HepG2 (cell line): ENCODE results near the gene NSF. TPM values are rescaled to one million over a fixed set of nuclear protein-coding genes. Genes with fewer than 3 reads are reported as not detected.

Experiments
- ATAC-seq: fragments of 200-7000 bp; cut with Tn5 transposase; 3 replicates; pipeline ENCODE4 v1.9.1; 2020; ENCODE audit warnings: mild to moderate bottlenecking, moderate library complexity
- BruUV-seq: library from RNA; stranded (reverse); fragments of 400-500 nt; replicated peaks from 2 replicates; lab custom pipeline; 2021; lab: Mats Ljungman, UMichigan
- CTCF ChIA-PET: fragments of 300-600 bp; formaldehyde crosslinking; extraction: SDS; loops from one replicate; lab custom pipeline; 2021; ENCODE audit warnings: low total read pairs, inconsistent platforms, low intra/inter-chr PET ratio; lab: Yijun Ruan, JAX
- POLR2A ChIA-PET: fragments of 350-600 bp; sonication (Branson Sonifier 250); formaldehyde crosslinking; loops from one replicate; lab custom pipeline; 2020; ENCODE audit warnings: antibody characterized with exemption, inconsistent platforms; lab: Yijun Ruan, JAX
- DNase-seq: peaks from one replicate; pipeline ENCODE4 v3.0.0-alpha.2; 2015; ENCODE audit warnings: low spot score
- FAIRE-seq: peaks from 3 replicates; lab custom pipeline; 2011; peaks lifted over from hg19 to GRCh38; lab: Jason Lieb, UNC
- H2AFZ ChIP-seq: one replicate; pipeline ENCODE4 v1.6.1; 2011; ENCODE audit warnings: low read length, inconsistent platforms
- H3K27ac ChIP-seq: fragments of 300-600 bp; 3 replicates; pipeline ENCODE4 v1.8.0; 2011; ENCODE audit warnings: mixed run types, mild to moderate bottlenecking, mixed read lengths, low read length, inconsistent platforms; ENCODE audit not compliant: insufficient read depth; ENCODE audit errors: extremely low read length
- H3K27me3 ChIP-seq, 2 experiments: fragments of 200-600 bp in 1 of 2; 2 replicates in 1 of 2; 3 replicates in 1 of 2; pipeline versions ENCODE4 v1.6.0 to v1.8.0; 2011; ENCODE audit warnings: low read length in 2 of 2, mild to moderate bottlenecking in 2 of 2, moderate library complexity in 2 of 2, inconsistent platforms in 1 of 2; ENCODE audit not compliant: insufficient read depth in 2 of 2, control insufficient read depth in 1 of 2
- H3K36me3 ChIP-seq, 2 experiments: fragments of 200-600 bp in 1 of 2; replicated peaks in 1 of 2; 2 replicates in 1 of 2; 3 replicates in 1 of 2; pipeline versions ENCODE4 v1.5.1 to v1.8.0; 2011; ENCODE audit warnings: low read length in 2 of 2, inconsistent platforms in 1 of 2; ENCODE audit not compliant: insufficient read depth in 2 of 2, control insufficient read depth in 1 of 2
- H3K4me1 ChIP-seq: 2 replicates; pipeline ENCODE4 v1.5.1; 2012; ENCODE audit warnings: low read length, inconsistent platforms; ENCODE audit not compliant: insufficient read depth
- H3K4me2 ChIP-seq: 2 replicates; pipeline ENCODE4 v1.6.0; 2011; ENCODE audit warnings: low read depth, low read length, inconsistent platforms
- H3K4me3 ChIP-seq, 3 experiments: fragments of 200-600 bp in 1 of 3; sonication (generic), shearing (Covaris generic) in 1 of 3; replicated peaks in 1 of 3; 2 replicates each; pipeline ENCODE4 v1.5.1; 2011 to 2016; ENCODE audit warnings: low read length in 3 of 3, inconsistent platforms in 2 of 3, low read depth in 2 of 3, mild to moderate bottlenecking in 2 of 3, control low read depth in 1 of 3, mixed read lengths in 1 of 3; ENCODE audit not compliant: insufficient read depth in 1 of 3
- H3K79me2 ChIP-seq: one replicate; pipeline ENCODE4 v1.6.1; 2011; ENCODE audit warnings: low read length, inconsistent platforms; ENCODE audit not compliant: insufficient read depth
- H3K9ac ChIP-seq: 2 replicates; pipeline ENCODE4 v1.6.0; 2011; ENCODE audit warnings: mild to moderate bottlenecking, low read depth, low read length, inconsistent platforms; ENCODE audit not compliant: insufficient read depth
- H3K9me3 ChIP-seq: 2 replicates; pipeline ENCODE4 v1.5.1; 2012; ENCODE audit warnings: mild to moderate bottlenecking, low read length
- H4K20me1 ChIP-seq: 2 replicates; pipeline ENCODE4 v1.6.0; 2011; ENCODE audit warnings: inconsistent platforms, mild to moderate bottlenecking, low read length, moderate library complexity; ENCODE audit not compliant: insufficient read depth
- ARNT ChIP-seq: fragments of 450-650 bp; IDR thresholded peaks from 2 replicates; pipeline ENCODE4 v1.6.1; 2017
- ARNT2 ChIP-seq: sonication (generic); formaldehyde crosslinking; IDR thresholded peaks from 2 replicates; pipeline ENCODE4 v1.8.0; 2022; ENCODE audit warnings: mild to moderate bottlenecking, low read depth, missing genetic modification reagents, moderate library complexity
- JDP2 ChIP-seq: sonication (generic); formaldehyde crosslinking; IDR thresholded peaks from 2 replicates; pipeline ENCODE4 v1.8.1; 2022; ENCODE audit warnings: missing genetic modification reagents, borderline replicate concordance
- MLLT10 ChIP-seq: sonication (generic); formaldehyde crosslinking; IDR thresholded peaks from 2 replicates; pipeline ENCODE4 v1.4.0; 2020; ENCODE audit warnings: missing genetic modification reagents
- NFATC3 ChIP-seq: sonication (generic); formaldehyde crosslinking; IDR thresholded peaks from 2 replicates; pipeline ENCODE4 v1.5.1; 2020; ENCODE audit warnings: mild to moderate bottlenecking, missing genetic modification reagents
- ZFX ChIP-seq: sonication (generic); formaldehyde crosslinking; IDR thresholded peaks from 2 replicates; pipeline ENCODE4 v1.4.0; 2020; ENCODE audit warnings: mild to moderate bottlenecking, low read depth, missing genetic modification reagents, moderate library complexity
- ZNF17 ChIP-seq: sonication (generic); formaldehyde crosslinking; IDR thresholded peaks from 2 replicates; pipeline ENCODE4 v1.5.0; 2020; ENCODE audit warnings: mild to moderate bottlenecking, missing genetic modification reagents
- ZNF354B ChIP-seq: sonication (generic); formaldehyde crosslinking; IDR thresholded peaks from 2 replicates; pipeline ENCODE4 v1.8.0; 2022; ENCODE audit warnings: mild to moderate bottlenecking, missing genetic modification reagents
- ZNF557 ChIP-seq: sonication (generic); formaldehyde crosslinking; IDR thresholded peaks from 2 replicates; pipeline ENCODE4 v1.4.0; 2020; ENCODE audit warnings: missing genetic modification reagents
- ZNF777 ChIP-seq: sonication (generic); formaldehyde crosslinking; IDR thresholded peaks from 2 replicates; pipeline ENCODE4 v1.4.0; 2020; ENCODE audit warnings: missing genetic modification reagents
- WGBS: methylation state at CpG from one replicate; pipeline ENCODE4 v1.1.6; 2017; ENCODE audit warnings: low lambda C conversion rate; 5-methylcytosine and 5-hydroxymethylcytosine counted together
- in situ Hi-C: cut with HindIII; loops from 2 replicates; pipeline ENCODE4 v1.10.0; 2017; ENCODE audit warnings: low pct_unique_long_range_greater_than_20kb; ENCODE audit not compliant: extremely low pct_ligation_motif_present
- intact Hi-C: fragments of 100-400 bp; cut with micrococcal nuclease; formaldehyde crosslinking; loops from one replicate; pipeline ENCODE4 v1.10.0; 2022; ENCODE audit not compliant: unreplicated experiment
- polyA plus RNA-seq, 8 experiments: library from polyadenylated mRNA; depleted of rRNA in 3 of 8; stranded (reverse) in 7 of 8; unstranded in 1 of 8; fragments of >200 nt; fragmentation: Illumina TruSeq in 4 of 8; extraction: Trizol in 4 of 8; gene quantifications; 2 replicates each; pipeline versions ENCODE4 v1.2.1 to v1.2.3, GENCODE V29; 2011 to 2016; ENCODE audit warnings: low read depth in 4 of 8, missing spikeins in 1 of 8, mixed read lengths in 1 of 8; ENCODE audit not compliant: insufficient read depth in 1 of 8
- total RNA-seq, 5 experiments: library from RNA; depleted of rRNA; stranded (reverse); fragments of >200 nt; fragmentation: Illumina TruSeq; extraction: Trizol; gene quantifications; 2 replicates each; pipeline ENCODE4 v1.2.3, GENCODE V29; 2016; ENCODE audit warnings: low read depth in 1 of 5
- TF ChIP-seq, protein P1 (sequence below): sonication (generic); formaldehyde crosslinking; conservative IDR thresholded peaks from 2 replicates; pipeline ENCODE4 v1.8.0; 2022; ENCODE audit warnings: low read depth, missing genetic modification reagents
- TF ChIP-seq, protein P2 (sequence below): sonication (generic); formaldehyde crosslinking; IDR thresholded peaks from 2 replicates; pipeline ENCODE4 v1.4.0; 2020; ENCODE audit warnings: missing genetic modification reagents

Gene NSF
- total and polyA plus RNA-seq, 2 of the 13 experiments (the other 11 are each of a cell fraction or from before 2014, with no cell fraction given): 21.9 to 37.8 TPM

DNA sequence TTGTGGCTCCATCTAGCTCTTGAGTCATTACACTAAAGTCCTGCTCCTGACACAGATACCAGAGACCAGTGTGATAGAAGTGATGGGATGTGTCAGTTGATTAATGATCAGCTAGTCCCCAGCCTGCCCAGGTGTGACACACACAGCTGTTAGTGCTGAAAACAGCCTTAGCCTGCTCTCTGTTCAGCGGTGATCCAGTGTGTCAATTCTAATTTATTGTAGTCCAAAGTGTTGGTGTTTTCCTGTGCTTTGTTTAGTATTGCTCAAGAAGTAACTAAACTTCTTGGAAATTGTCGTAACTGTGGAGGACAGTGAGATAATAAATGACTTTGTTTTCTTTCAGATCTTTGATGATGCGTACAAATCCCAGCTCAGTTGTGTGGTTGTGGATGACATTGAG, 135.7 kb downstream of the NSF start:
- no peaks in the 10 kb centered on the region for H3K9me3 ChIP-seq
- 91% methylated on average over 3 of the region's 3 CpGs for WGBS
- ChIA-PET POLR2A (no interaction called here), CTCF (no interaction called here)
- no peaks in the 10 kb centered on the region for H3K4me1 ChIP-seq
- no peak overlapping the region for H3K27ac ChIP-seq
- ATAC-seq: no peak; the same call in 2 of the 3 replicates
- H3K79me2 ChIP-seq: no peaks in the 10 kb centered on the region
- FAIRE-seq: no peak
- no peak for DNase-seq
- no TSS peak for BruUV-seq
- in situ Hi-C loops (no loop called here), intact Hi-C loops (no loop called here)
- TF ChIP-seq ZNF354B (CRISPR knock-in tag): no peak
- no peak for TF ChIP-seq ZNF777 (CRISPR knock-in tag)
- no peak for TF ChIP-seq ZNF17 (CRISPR knock-in tag)
- TF ChIP-seq ZFX (CRISPR knock-in tag): no peak
- TF ChIP-seq MLLT10 (CRISPR knock-in tag): no peak
- TF ChIP-seq ARNT: no peak
- peaks cover 0 to 4% of the 10 kb centered on the region in 2 experiments; a peak in 3 of 5 replicates for H3K36me3 ChIP-seq
- no peak overlapping the region for H2AFZ ChIP-seq
- H3K27me3 ChIP-seq: no peaks in the 10 kb centered on the region
- H3K4me3 ChIP-seq: no peak overlapping the region
- no peak overlapping the region for H3K4me2 ChIP-seq
- H4K20me1 ChIP-seq: no peaks in the 10 kb centered on the region
- no peak overlapping the region for H3K9ac ChIP-seq

DNA sequence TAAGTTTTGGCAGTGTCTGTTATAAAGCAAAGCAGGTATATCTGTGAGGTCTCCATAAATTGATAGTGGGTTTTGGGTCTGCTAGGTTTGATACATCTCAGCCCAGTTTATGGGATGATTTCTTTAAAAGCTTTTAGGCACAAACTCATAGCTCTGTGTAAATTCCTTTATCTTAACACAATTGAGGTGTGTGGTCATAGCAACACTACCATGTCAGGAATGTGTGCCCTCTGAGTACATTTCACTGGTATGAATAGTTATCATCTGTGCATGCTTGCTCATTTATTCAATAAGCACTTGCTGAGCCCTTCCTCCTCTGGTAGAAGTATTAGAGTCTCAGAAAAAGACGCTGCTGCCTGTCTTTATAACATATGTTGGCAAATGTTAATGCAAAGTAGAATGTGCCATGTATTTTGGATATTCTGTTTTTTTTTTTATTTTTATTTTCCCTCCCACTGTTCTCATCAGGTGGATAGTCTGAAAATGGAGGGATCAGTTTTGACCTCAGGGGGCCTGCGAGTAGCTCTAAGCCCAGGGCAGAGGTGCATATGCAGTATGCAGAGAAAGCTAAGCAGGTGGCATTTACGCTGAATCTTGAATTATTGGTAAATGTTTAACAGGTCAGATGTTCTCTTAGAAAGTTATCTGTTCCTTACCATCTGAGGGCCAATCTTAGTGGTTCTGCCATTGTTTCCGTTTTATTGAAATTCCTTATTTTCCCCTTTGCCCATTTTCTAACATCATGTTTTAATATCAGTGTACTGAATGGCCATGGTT, 137.3 kb downstream of the NSF start:
- FAIRE-seq: no peak
- no peak for DNase-seq
- no peaks in the 10 kb centered on the region for H3K79me2 ChIP-seq
- H3K27me3 ChIP-seq: no peaks in the 10 kb centered on the region
- ATAC-seq: no peak
- intact Hi-C loops (no loop called here), in situ Hi-C loops (no loop called here)
- H3K27ac ChIP-seq: no peak overlapping the region
- POLR2A ChIA-PET: no interaction called here
- CTCF ChIA-PET: no interaction called here
- no peak overlapping the region for H3K9ac ChIP-seq
- H3K4me1 ChIP-seq: no peaks in the 10 kb centered on the region
- 96% methylated on average over 4 of the region's 4 CpGs for WGBS
- no peak overlapping the region for H3K4me3 ChIP-seq
- no TSS peak for BruUV-seq
- no peaks in the 10 kb centered on the region for H3K9me3 ChIP-seq
- H4K20me1 ChIP-seq: no peaks in the 10 kb centered on the region
- peaks cover under 1 to 6% of the 10 kb centered on the region in 2 experiments; a peak in 3 of 5 replicates for H3K36me3 ChIP-seq
- no peak overlapping the region for H3K4me2 ChIP-seq
- H2AFZ ChIP-seq: no peak overlapping the region
- TF ChIP-seq JDP2 (CRISPR knock-in tag) (no peak), ZNF557 (CRISPR knock-in tag) (no peak), NFATC3 (CRISPR knock-in tag) (no peak), ARNT2 (CRISPR knock-in tag) (no peak)
- TF ChIP-seq, protein P1, sequence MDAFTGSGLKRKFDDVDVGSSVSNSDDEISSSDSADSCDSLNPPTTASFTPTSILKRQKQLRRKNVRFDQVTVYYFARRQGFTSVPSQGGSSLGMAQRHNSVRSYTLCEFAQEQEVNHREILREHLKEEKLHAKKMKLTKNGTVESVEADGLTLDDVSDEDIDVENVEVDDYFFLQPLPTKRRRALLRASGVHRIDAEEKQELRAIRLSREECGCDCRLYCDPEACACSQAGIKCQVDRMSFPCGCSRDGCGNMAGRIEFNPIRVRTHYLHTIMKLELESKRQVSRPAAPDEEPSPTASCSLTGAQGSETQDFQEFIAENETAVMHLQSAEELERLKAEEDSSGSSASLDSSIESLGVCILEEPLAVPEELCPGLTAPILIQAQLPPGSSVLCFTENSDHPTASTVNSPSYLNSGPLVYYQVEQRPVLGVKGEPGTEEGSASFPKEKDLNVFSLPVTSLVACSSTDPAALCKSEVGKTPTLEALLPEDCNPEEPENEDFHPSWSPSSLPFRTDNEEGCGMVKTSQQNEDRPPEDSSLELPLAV: no peak
- TF ChIP-seq, protein P2, sequence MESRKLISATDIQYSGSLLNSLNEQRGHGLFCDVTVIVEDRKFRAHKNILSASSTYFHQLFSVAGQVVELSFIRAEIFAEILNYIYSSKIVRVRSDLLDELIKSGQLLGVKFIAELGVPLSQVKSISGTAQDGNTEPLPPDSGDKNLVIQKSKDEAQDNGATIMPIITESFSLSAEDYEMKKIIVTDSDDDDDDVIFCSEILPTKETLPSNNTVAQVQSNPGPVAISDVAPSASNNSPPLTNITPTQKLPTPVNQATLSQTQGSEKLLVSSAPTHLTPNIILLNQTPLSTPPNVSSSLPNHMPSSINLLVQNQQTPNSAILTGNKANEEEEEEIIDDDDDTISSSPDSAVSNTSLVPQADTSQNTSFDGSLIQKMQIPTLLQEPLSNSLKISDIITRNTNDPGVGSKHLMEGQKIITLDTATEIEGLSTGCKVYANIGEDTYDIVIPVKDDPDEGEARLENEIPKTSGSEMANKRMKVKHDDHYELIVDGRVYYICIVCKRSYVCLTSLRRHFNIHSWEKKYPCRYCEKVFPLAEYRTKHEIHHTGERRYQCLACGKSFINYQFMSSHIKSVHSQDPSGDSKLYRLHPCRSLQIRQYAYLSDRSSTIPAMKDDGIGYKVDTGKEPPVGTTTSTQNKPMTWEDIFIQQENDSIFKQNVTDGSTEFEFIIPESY (CRISPR knock-in tag): no peak
